HL-60 (cell line): ENCODE data around the gene STOML1.

ENCODE experiments used
- CTCF ChIP-seq: IDR thresholded peaks from one replicate; pipeline ENCODE4 v1.5.1; 2011; ENCODE audit warnings: low read length, control low read depth, inconsistent platforms; ENCODE audit not compliant: insufficient read depth
- GABPA ChIP-seq: IDR thresholded peaks from 2 replicates; pipeline ENCODE4 v1.6.1; 2012; ENCODE audit warnings: low read depth
- POLR2AphosphoS5 ChIP-seq: IDR thresholded peaks from 2 replicates; pipeline ENCODE4 v1.6.1; 2012; ENCODE audit warnings: low read depth
- REST ChIP-seq: IDR thresholded peaks from 2 replicates; pipeline ENCODE4 v1.6.1; 2012; ENCODE audit warnings: low read depth; ENCODE audit not compliant: insufficient replicate concordance
- SPI1 ChIP-seq: IDR thresholded peaks from 2 replicates; pipeline ENCODE4 v1.6.1; 2012; ENCODE audit warnings: low read depth, mild to moderate bottlenecking, borderline replicate concordance

GRCh38 chr15:73954188-73955145 is 37.6 kb downstream of the STOML1 start:
- no peak for TF ChIP-seq CTCF
- no peak for TF ChIP-seq GABPA
- TF ChIP-seq POLR2AphosphoS5, result no peak
- TF ChIP-seq REST, result no peak
- TF ChIP-seq SPI1, result no peak
